ENCODE measurements around the gene HOXA7.

- TF ChIP-seq TCF7L2 (IDR thresholded peaks at IDR 0.05; ENCODE audit: borderline replicate concordance, low read depth, low read length): no peak
- TF ChIP-seq ZNF274 (IDR thresholded peaks at IDR 0.05; ENCODE audit: low read length): no peak
- TF ChIP-seq ZNF274 (tag by site-specific recombination; IDR thresholded peaks at IDR 0.05; ENCODE audit: borderline replicate concordance): no peak
- no peak for TF ChIP-seq PBX3 (CRISPR knock-in tag; IDR thresholded peaks at IDR 0.05)
- no peak for TF ChIP-seq ZBTB44 (tag by site-specific recombination; IDR thresholded peaks at IDR 0.05)
- no peak for TF ChIP-seq ZNF510 (tag by site-specific recombination; IDR thresholded peaks at IDR 0.05; ENCODE audit: insufficient replicate concordance)
- no peak for TF ChIP-seq KLF9 (tag by site-specific recombination; IDR thresholded peaks at IDR 0.05; ENCODE audit: low read depth)
- no peak for TF ChIP-seq CTCF (tag by site-specific recombination; IDR thresholded peaks at IDR 0.05)
- no peak for TF ChIP-seq ZNF138 (tag by site-specific recombination; IDR thresholded peaks at IDR 0.05; ENCODE audit: borderline replicate concordance)
- TF ChIP-seq MYNN (tag by site-specific recombination; IDR thresholded peaks at IDR 0.05; ENCODE audit: borderline replicate concordance): no peak
- no peak for TF ChIP-seq ZNF114 (tag by site-specific recombination; IDR thresholded peaks at IDR 0.05)
- no peak for TF ChIP-seq ZNF830 (tag by site-specific recombination; IDR thresholded peaks at IDR 0.05; ENCODE audit: low read depth)
- TF ChIP-seq SALL2 (tag by site-specific recombination; IDR thresholded peaks at IDR 0.05; ENCODE audit: borderline replicate concordance): no peak
- TF ChIP-seq ZNF580 (tag by site-specific recombination; IDR thresholded peaks at IDR 0.05): no peak
- no peak for TF ChIP-seq ZNF202 (tag by site-specific recombination; IDR thresholded peaks at IDR 0.05; ENCODE audit: borderline replicate concordance)
These were observed 8.3 kb downstream of the HOXA7 start for GRCh38 chr7:27148031-27148755.
